Measurements from ENCODE around the gene KCNA2.

KCNA2 gene

GRCh38 chr1:110556471-110556807 lies 49.7 kb downstream of the KCNA2 start:
- no peak for DNase-seq
- no peak for TF ChIP-seq GATA1 (IDR thresholded peaks at IDR 0.05; ENCODE audit: low read depth, low read length)
- TF ChIP-seq POLR2A (IDR thresholded peaks at IDR 0.05; ENCODE audit: low read length) = no peak

- peak in 1 of 2 experiments; percentile 2 for DNase-seq
- TF ChIP-seq GATA1 (IDR thresholded peaks at IDR 0.05; ENCODE audit: low read depth, low read length) (no peak), POLR2A (IDR thresholded peaks at IDR 0.05; ENCODE audit: low read length) (no peak)
Measured at GRCh38 chr1:110555807-110556470, 50.2 kb downstream of the KCNA2 start.

GRCh38 chr1:110554871-110555801 lies 51.0 kb downstream of the KCNA2 start:
- DNase-seq = peak; percentile 13 to 27
- no peak for TF ChIP-seq GATA1 (IDR thresholded peaks at IDR 0.05; ENCODE audit: low read depth, low read length)
- TF ChIP-seq POLR2A (IDR thresholded peaks at IDR 0.05; ENCODE audit: low read length) = no peak

- no peak for DNase-seq
- TF ChIP-seq GATA1 (IDR thresholded peaks at IDR 0.05; ENCODE audit: low read depth, low read length) (no peak), POLR2A (IDR thresholded peaks at IDR 0.05; ENCODE audit: low read length) (no peak)
Measured at GRCh38 chr1:110551278-110551809, 54.8 kb downstream of the KCNA2 start.

- no peak for TF ChIP-seq POLR2A (IDR thresholded peaks at IDR 0.05; ENCODE audit: low read length)
- no peak for TF ChIP-seq GATA1 (IDR thresholded peaks at IDR 0.05; ENCODE audit: low read depth, low read length)
- no peak for DNase-seq
Measured at GRCh38 chr1:110549831-110550230, 56.3 kb downstream of the KCNA2 start.

GRCh38 chr1:110548381-110548780 lies 57.8 kb downstream of the KCNA2 start:
- TF ChIP-seq POLR2A (IDR thresholded peaks at IDR 0.05; ENCODE audit: low read length) (no peak), GATA1 (IDR thresholded peaks at IDR 0.05; ENCODE audit: low read depth, low read length) (no peak)
- DNase-seq = peak; percentile 4 to 12

- no peak for DNase-seq
- TF ChIP-seq GATA1 (IDR thresholded peaks at IDR 0.05; ENCODE audit: low read depth, low read length) = no peak
- no peak for TF ChIP-seq POLR2A (IDR thresholded peaks at IDR 0.05; ENCODE audit: low read length)
Measured at GRCh38 chr1:110547017-110547416, 59.1 kb downstream of the KCNA2 start.

- no peak for TF ChIP-seq GATA1 (IDR thresholded peaks at IDR 0.05; ENCODE audit: low read depth, low read length)
- TF ChIP-seq POLR2A (IDR thresholded peaks at IDR 0.05; ENCODE audit: low read length) = no peak
- no peak for DNase-seq
Measured at GRCh38 chr1:110545492-110545891, 60.7 kb downstream of the KCNA2 start.

GRCh38 chr1:110544753-110545152 lies 61.4 kb downstream of the KCNA2 start:
- DNase-seq = no peak
- TF ChIP-seq GATA1 (IDR thresholded peaks at IDR 0.05; ENCODE audit: low read depth, low read length) = no peak
- TF ChIP-seq POLR2A (IDR thresholded peaks at IDR 0.05; ENCODE audit: low read length) = no peak

Data from erythroblast (primary cell).